H9 (cell line): ENCODE results near the gene ORC1. TPM values are rescaled to one million over a fixed set of nuclear protein-coding genes. Genes with fewer than 3 reads are reported as not detected.

Source experiments
- DNase-seq: peaks from one replicate; pipeline ENCODE4 v3.0.0-alpha.2; 2017
- H2AFZ ChIP-seq: one replicate; pipeline ENCODE4 v1.6.1; 2013; ENCODE audit warnings: mild to moderate bottlenecking, low read length, control low read depth, moderate library complexity
- H2AK5ac ChIP-seq: 2 replicates; pipeline ENCODE4 v1.6.1; 2013; ENCODE audit warnings: low read length, control low read depth, mixed read lengths; ENCODE audit not compliant: insufficient read length
- H2BK120ac ChIP-seq: one replicate; pipeline ENCODE4 v1.6.1; 2013; ENCODE audit warnings: low read depth, mild to moderate bottlenecking, low read length, control low read depth, inconsistent platforms; ENCODE audit not compliant: poor library complexity, severe bottlenecking
- H2BK12ac ChIP-seq: 2 replicates; pipeline ENCODE4 v1.6.1; 2013; ENCODE audit warnings: low read length, control low read depth, mixed read lengths, low read depth; ENCODE audit not compliant: insufficient read length
- H2BK15ac ChIP-seq: 2 replicates; pipeline ENCODE4 v1.6.1; 2013; ENCODE audit warnings: low read depth, low read length, control low read depth
- H2BK20ac ChIP-seq: one replicate; pipeline ENCODE4 v1.6.1; 2013; ENCODE audit warnings: low read depth, mild to moderate bottlenecking, low read length, control low read depth, inconsistent platforms; ENCODE audit not compliant: poor library complexity, severe bottlenecking
- H2BK5ac ChIP-seq: 2 replicates; pipeline ENCODE4 v1.6.1; 2013; ENCODE audit warnings: low read length, control low read depth, mixed read lengths; ENCODE audit not compliant: insufficient read length
- H3K14ac ChIP-seq: 2 replicates; pipeline ENCODE4 v1.6.1; 2013; ENCODE audit warnings: low read length, control low read depth; ENCODE audit not compliant: insufficient read depth
- H3K18ac ChIP-seq: 2 replicates; pipeline ENCODE4 v1.6.1; 2013; ENCODE audit warnings: low read depth, mild to moderate bottlenecking, mixed read lengths, low read length, control low read depth; ENCODE audit not compliant: insufficient read length
- H3K23ac ChIP-seq: 2 replicates; pipeline ENCODE4 v1.6.1; 2013; ENCODE audit warnings: low read length, control low read depth, mixed read lengths, low read depth; ENCODE audit not compliant: insufficient read length
- H3K23me2 ChIP-seq: 2 replicates; pipeline ENCODE4 v1.6.1; 2013; ENCODE audit warnings: low read depth, mild to moderate bottlenecking, mixed read lengths, low read length, control low read depth; ENCODE audit not compliant: insufficient read length, poor library complexity, severe bottlenecking
- H3K27ac ChIP-seq: 2 replicates; pipeline ENCODE4 v1.5.1; 2013; ENCODE audit warnings: low read length, control low read depth, mixed read lengths, low read depth; ENCODE audit not compliant: insufficient read length
- H3K27me3 ChIP-seq: 2 replicates; pipeline ENCODE4 v1.6.1; 2013; ENCODE audit warnings: low read length, control low read depth, inconsistent platforms; ENCODE audit not compliant: insufficient read depth
- H3K4ac ChIP-seq: 2 replicates; pipeline ENCODE4 v1.6.1; 2013; ENCODE audit warnings: low read depth, mild to moderate bottlenecking, control low read depth, inconsistent platforms, low read length, moderate library complexity
- H3K4me1 ChIP-seq: 2 replicates; pipeline ENCODE4 v1.6.1; 2013; ENCODE audit warnings: low read length, control low read depth, inconsistent platforms; ENCODE audit not compliant: insufficient read depth
- H3K4me2 ChIP-seq: 2 replicates; pipeline ENCODE4 v1.6.1; 2013; ENCODE audit warnings: low read length, control low read depth, mixed read lengths; ENCODE audit not compliant: insufficient read length, insufficient read depth
- H3K56ac ChIP-seq: 2 replicates; pipeline ENCODE4 v1.6.1; 2013; ENCODE audit warnings: low read depth, mild to moderate bottlenecking, mixed read lengths, low read length, control low read depth; ENCODE audit not compliant: insufficient read length
- H3K79me1 ChIP-seq: 2 replicates; pipeline ENCODE4 v1.6.1; 2013; ENCODE audit warnings: low read depth, mild to moderate bottlenecking, moderate library complexity, low read length, control low read depth, inconsistent platforms; ENCODE audit not compliant: insufficient read depth, poor library complexity, severe bottlenecking
- H3K79me2 ChIP-seq: 2 replicates; pipeline ENCODE4 v1.6.1; 2013; ENCODE audit warnings: low read length, control low read depth, inconsistent platforms; ENCODE audit not compliant: insufficient read depth
- H3K9ac ChIP-seq: 2 replicates; pipeline ENCODE4 v1.6.1; 2013; ENCODE audit warnings: low read length, control low read depth, mixed read lengths; ENCODE audit not compliant: insufficient read length; ENCODE audit errors: extremely low read depth
- H3K9me3 ChIP-seq: one replicate; pipeline ENCODE4 v1.6.1; 2013; ENCODE audit warnings: low read depth, low read length, inconsistent platforms; ENCODE audit not compliant: control insufficient read depth
- H3T11ph ChIP-seq: one replicate; pipeline ENCODE4 v1.6.1; 2013; ENCODE audit warnings: mild to moderate bottlenecking, low read length, control low read depth, inconsistent platforms
- H4K20me1 ChIP-seq: one replicate; pipeline ENCODE4 v1.6.1; 2013; ENCODE audit not compliant: control insufficient read depth, insufficient read length, insufficient read depth
- H4K5ac ChIP-seq: 2 replicates; pipeline ENCODE4 v1.6.1; 2013; ENCODE audit warnings: low read depth, mild to moderate bottlenecking, mixed read lengths, low read length, control low read depth; ENCODE audit not compliant: insufficient read length
- H4K8ac ChIP-seq: replicated peaks from 2 replicates; pipeline ENCODE4 v1.6.1; 2013; ENCODE audit warnings: low read length, control low read depth, mixed read lengths, low read depth; ENCODE audit not compliant: insufficient read length
- H4K91ac ChIP-seq: 2 replicates; pipeline ENCODE4 v1.6.1; 2013; ENCODE audit warnings: low read depth, mild to moderate bottlenecking, moderate library complexity, mixed read lengths, low read length, control low read depth; ENCODE audit not compliant: insufficient read length
- H3K27ac Mint-ChIP-seq, 3 experiments: 2 replicates in 2 of 3; 3 replicates in 1 of 3; pipeline ENCODE4 v1.8.0; 2020 to 2021; ENCODE audit warnings: mixed read lengths in 3 of 3, mild to moderate bottlenecking in 1 of 3, moderate library complexity in 1 of 3
- H3K27me3 Mint-ChIP-seq: 2 replicates; pipeline ENCODE4 v1.8.0; 2021; ENCODE audit warnings: low read depth, mild to moderate bottlenecking, moderate library complexity, mixed read lengths
- H3K36me3 Mint-ChIP-seq, 3 experiments: 2 replicates in 2 of 3; 3 replicates in 1 of 3; pipeline ENCODE4 v1.8.0; 2020 to 2021; ENCODE audit warnings: low read depth in 3 of 3, mixed read lengths in 3 of 3; ENCODE audit not compliant: insufficient read depth in 1 of 3
- H3K4me1 Mint-ChIP-seq, 2 experiments: 2 replicates each; pipeline ENCODE4 v1.8.0; 2020; ENCODE audit warnings: mixed read lengths in 2 of 2
- H3K4me3 Mint-ChIP-seq, 2 experiments: 2 replicates in 1 of 2; 3 replicates in 1 of 2; pipeline ENCODE4 v1.8.0; 2020 to 2021; ENCODE audit warnings: mild to moderate bottlenecking in 2 of 2, mixed read lengths in 2 of 2, moderate library complexity in 1 of 2
- H3K9me3 Mint-ChIP-seq, 2 experiments: 2 replicates in 1 of 2; 3 replicates in 1 of 2; pipeline ENCODE4 v1.8.0; 2020; ENCODE audit warnings: mild to moderate bottlenecking in 2 of 2, mixed read lengths in 2 of 2, moderate library complexity in 1 of 2
- WGBS: extraction: QIAGEN DNeasy Blood & Tissue Kit; methylation state at CpG from one replicate; pipeline ENCODE4 v1.1.7; 2013; ENCODE audit warnings: missing lambda C conversion rate, low lambda C conversion rate, mixed read lengths; ENCODE audit not compliant: insufficient read length; ENCODE audit errors: extremely low coverage; 5-methylcytosine and 5-hydroxymethylcytosine counted together
- total RNA-seq: library from RNA; stranded (reverse); gene quantifications from 2 replicates; pipeline ENCODE4 v1.2.1, GENCODE V29; 2021
- TF ChIP-seq, protein P1 (sequence below): fragments of 200-600 bp; sonication (generic); conservative IDR thresholded peaks from 3 replicates; pipeline ENCODE4 v1.8.0; 2021; ENCODE audit warnings: antibody characterized with exemption, mild to moderate bottlenecking

ORC1 gene
- total RNA-seq, 1 experiment from 2014 or later: 46.4 TPM

DNA sequence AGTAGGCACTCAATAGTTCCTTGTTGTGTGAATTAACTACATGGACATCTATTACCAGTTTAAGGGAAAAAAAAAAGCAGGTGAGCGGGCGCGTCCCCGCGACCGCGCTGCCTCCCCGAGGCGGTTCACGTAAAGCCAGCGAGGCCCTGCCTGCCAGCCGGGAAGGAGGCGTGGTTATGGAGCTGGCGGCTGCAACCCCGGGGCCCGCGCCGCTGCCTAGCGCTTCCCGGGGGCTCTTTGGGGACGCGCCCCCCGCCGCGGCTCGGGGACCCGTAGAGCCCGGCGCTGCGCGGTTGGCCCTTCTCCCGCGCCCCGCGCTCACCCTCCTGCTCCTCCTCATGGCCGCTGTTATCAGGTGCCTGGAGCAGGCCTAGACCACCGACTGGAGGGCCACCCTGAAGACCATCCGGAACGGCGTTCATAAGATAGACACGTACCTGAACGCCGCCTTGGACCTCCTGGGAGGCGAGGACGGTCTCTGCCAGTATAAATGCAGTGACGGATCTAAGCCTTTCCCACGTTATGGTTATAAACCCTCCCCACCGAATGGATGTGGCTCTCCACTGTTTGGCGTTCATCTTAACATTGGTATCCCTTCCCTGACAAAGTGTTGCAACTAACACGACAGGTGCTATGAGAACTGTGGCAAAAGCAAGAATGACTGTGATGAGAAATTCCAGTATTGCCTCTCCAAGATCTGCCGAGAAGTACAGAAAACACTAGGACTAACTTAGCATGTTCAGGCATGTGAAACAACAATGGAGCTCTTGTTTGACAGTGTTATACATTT, 35.6 kb downstream of the ORC1 start:
- Histone ChIP-seq H3K56ac (no peak overlapping the region), H3K79me2 (no peaks in the 10 kb centered on the region), H3K79me1 (no peaks in the 10 kb centered on the region), H2BK15ac (no peak overlapping the region), H3K23me2 (peaks cover 5% of the 10 kb centered on the region), H3K14ac (no peak overlapping the region), H3K4me2 (peak overlapping the region; percentile 49), H3K4me1 (no peaks in the 10 kb centered on the region), H4K91ac (no peak overlapping the region), H3K9ac (no peak overlapping the region), H4K8ac (no peak overlapping the region), H4K5ac (no peak overlapping the region), H2BK20ac (no peak overlapping the region), H3K4ac (no peak overlapping the region), H2AK5ac (no peak overlapping the region), H3K23ac (no peak overlapping the region), H2BK5ac (no peak overlapping the region), H2AFZ (no peak overlapping the region), H2BK12ac (no peak overlapping the region), H2BK120ac (no peak overlapping the region), H4K20me1 (no peaks in the 10 kb centered on the region), H3K9me3 (no peaks in the 10 kb centered on the region), H3K27ac (no peak overlapping the region), H3T11ph (no peak overlapping the region), H3K27me3 (no peaks in the 10 kb centered on the region), H3K18ac (no peak overlapping the region)
- H3K9me3 Mint-ChIP-seq: no peaks in the 10 kb centered on the region
- peaks cover 28 to 29% of the 10 kb centered on the region in 2 experiments for H3K4me1 Mint-ChIP-seq
- H3K36me3 Mint-ChIP-seq: peaks cover 12 to 32% (median 19%) of the 10 kb centered on the region in 3 experiments
- H3K27me3 Mint-ChIP-seq: no peaks in the 10 kb centered on the region
- H3K27ac Mint-ChIP-seq: no peak overlapping the region; a peak in 1 of 7 replicates
- whole genome bisulfite sequencing: no CpG with 5 or more reads among the region's 51 CpGs
- peak; percentile 76 for DNase-seq
- peak overlapping the region; percentile 62 to 72 for H3K4me3 Mint-ChIP-seq
- TF ChIP-seq, protein P1, sequence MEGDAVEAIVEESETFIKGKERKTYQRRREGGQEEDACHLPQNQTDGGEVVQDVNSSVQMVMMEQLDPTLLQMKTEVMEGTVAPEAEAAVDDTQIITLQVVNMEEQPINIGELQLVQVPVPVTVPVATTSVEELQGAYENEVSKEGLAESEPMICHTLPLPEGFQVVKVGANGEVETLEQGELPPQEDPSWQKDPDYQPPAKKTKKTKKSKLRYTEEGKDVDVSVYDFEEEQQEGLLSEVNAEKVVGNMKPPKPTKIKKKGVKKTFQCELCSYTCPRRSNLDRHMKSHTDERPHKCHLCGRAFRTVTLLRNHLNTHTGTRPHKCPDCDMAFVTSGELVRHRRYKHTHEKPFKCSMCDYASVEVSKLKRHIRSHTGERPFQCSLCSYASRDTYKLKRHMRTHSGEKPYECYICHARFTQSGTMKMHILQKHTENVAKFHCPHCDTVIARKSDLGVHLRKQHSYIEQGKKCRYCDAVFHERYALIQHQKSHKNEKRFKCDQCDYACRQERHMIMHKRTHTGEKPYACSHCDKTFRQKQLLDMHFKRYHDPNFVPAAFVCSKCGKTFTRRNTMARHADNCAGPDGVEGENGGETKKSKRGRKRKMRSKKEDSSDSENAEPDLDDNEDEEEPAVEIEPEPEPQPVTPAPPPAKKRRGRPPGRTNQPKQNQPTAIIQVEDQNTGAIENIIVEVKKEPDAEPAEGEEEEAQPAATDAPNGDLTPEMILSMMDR: peak; percentile 36; the same call in 1 of the 3 replicates
